Neural progenitor cell (in vitro differentiated cells): ENCODE data around the gene LRRC74B.

Source experiments
- EZH2 ChIP-seq: fragments of 200-600 bp; sonication (generic); IDR thresholded peaks from 2 replicates; pipeline ENCODE4 v1.6.1; 2017; ENCODE audit warnings: antibody characterized with exemption, mild to moderate bottlenecking, moderate library complexity
- EZH2phosphoT487 ChIP-seq: fragments of 200-600 bp; sonication (generic); IDR thresholded peaks from 2 replicates; pipeline ENCODE4 v1.6.1; 2017; ENCODE audit warnings: antibody characterized with exemption
- TF ChIP-seq, protein P1 (sequence below): fragments of 200-600 bp; sonication (generic); IDR thresholded peaks from 2 replicates; pipeline ENCODE4 v1.5.1; 2017; ENCODE audit warnings: antibody characterized with exemption, mild to moderate bottlenecking

DNA sequence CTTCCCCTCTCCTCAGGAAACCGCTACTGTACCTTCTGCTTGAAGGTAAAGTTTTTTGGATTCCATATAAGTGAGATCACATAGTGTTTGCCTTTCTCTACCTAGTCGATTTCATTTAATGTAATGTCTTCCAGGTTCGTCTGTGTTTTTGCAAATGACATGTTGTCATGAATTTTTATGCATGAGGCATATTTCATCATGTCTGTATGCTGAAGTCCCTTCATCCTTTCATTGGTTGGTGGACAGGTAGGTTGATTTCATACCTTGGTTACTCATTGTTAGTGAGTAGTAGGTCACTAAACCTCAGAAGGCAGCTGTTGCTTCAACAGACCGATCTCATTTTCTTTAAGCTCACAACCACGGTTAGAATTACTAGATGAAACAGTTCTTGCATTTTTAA lies 60.3 kb downstream of the LRRC74B start:
- TF ChIP-seq, protein P1, sequence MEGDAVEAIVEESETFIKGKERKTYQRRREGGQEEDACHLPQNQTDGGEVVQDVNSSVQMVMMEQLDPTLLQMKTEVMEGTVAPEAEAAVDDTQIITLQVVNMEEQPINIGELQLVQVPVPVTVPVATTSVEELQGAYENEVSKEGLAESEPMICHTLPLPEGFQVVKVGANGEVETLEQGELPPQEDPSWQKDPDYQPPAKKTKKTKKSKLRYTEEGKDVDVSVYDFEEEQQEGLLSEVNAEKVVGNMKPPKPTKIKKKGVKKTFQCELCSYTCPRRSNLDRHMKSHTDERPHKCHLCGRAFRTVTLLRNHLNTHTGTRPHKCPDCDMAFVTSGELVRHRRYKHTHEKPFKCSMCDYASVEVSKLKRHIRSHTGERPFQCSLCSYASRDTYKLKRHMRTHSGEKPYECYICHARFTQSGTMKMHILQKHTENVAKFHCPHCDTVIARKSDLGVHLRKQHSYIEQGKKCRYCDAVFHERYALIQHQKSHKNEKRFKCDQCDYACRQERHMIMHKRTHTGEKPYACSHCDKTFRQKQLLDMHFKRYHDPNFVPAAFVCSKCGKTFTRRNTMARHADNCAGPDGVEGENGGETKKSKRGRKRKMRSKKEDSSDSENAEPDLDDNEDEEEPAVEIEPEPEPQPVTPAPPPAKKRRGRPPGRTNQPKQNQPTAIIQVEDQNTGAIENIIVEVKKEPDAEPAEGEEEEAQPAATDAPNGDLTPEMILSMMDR, result no peak
- TF ChIP-seq EZH2, result no peak
- no peak for TF ChIP-seq EZH2phosphoT487
